K562 (cell line): ENCODE measurements around the gene CPNE2. TPM values are rescaled to one million over a fixed set of nuclear protein-coding genes. Genes with fewer than 3 reads are reported as not detected.
A peak's percentile ranks its signal among the peaks of the same experiment; 100 is the strongest.

Experiments
- ATAC-seq: fragments of 200-7000 bp; cut with Tn5 transposase; 3 replicates; pipeline ENCODE4 v1.9.1; 2020; ENCODE audit warnings: moderate library complexity
- BruUV-seq: library from RNA; stranded (reverse); fragments of 400-500 nt; replicated peaks from 2 replicates; lab custom pipeline; 2021; lab: Mats Ljungman, UMichigan
- CTCF ChIA-PET: fragments of 300-600 bp; formaldehyde crosslinking; extraction: SDS; loops from one replicate; lab custom pipeline; 2021; ENCODE audit warnings: low intra/inter-chr PET ratio; lab: Yijun Ruan, JAX
- POLR2A ChIA-PET: fragments of 300-600, 350-650 bp; sonication (Branson Sonifier 250); formaldehyde crosslinking; extraction: SDS; loops from one replicate; lab custom pipeline; 2021; ENCODE audit warnings: antibody characterized with exemption, inconsistent platforms; lab: Yijun Ruan, JAX
- DNase-seq, 4 experiments: peaks; one replicate each; pipeline versions ENCODE4 v3.0.0 to v3.0.0-alpha.2; 2011 to 2018; ENCODE audit warnings: low spot score in 3 of 4, mixed read lengths in 3 of 4; ENCODE audit errors: extremely low read depth in 1 of 4
- FAIRE-seq: peaks from 2 replicates; lab custom pipeline; 2011; peaks lifted over from hg19 to GRCh38; lab: Jason Lieb, UNC
- H2AFZ ChIP-seq: 2 replicates; pipeline ENCODE4 v1.6.0; 2011; ENCODE audit warnings: low read depth, low read length, control low read depth, inconsistent platforms
- H3K27ac ChIP-seq: fragments of 200-600 bp; 3 replicates; pipeline ENCODE4 v1.8.0; 2011; ENCODE audit warnings: low read depth, mild to moderate bottlenecking, control low read depth, inconsistent platforms, low read length, moderate library complexity, mixed read lengths; ENCODE audit errors: extremely low read depth
- H3K27me3 ChIP-seq, 2 experiments: fragments of 300-600 bp in 1 of 2; 2 replicates in 1 of 2; 3 replicates in 1 of 2; pipeline versions ENCODE4 v1.6.0 to v1.8.0; 2011; ENCODE audit warnings: inconsistent platforms in 2 of 2, low read length in 2 of 2, mild to moderate bottlenecking in 1 of 2, mixed read lengths in 1 of 2, moderate library complexity in 1 of 2; ENCODE audit not compliant: control insufficient read depth in 2 of 2, insufficient read depth in 2 of 2
- H3K36me3 ChIP-seq: fragments of 300-600 bp; 3 replicates; pipeline ENCODE4 v1.8.0; 2011; ENCODE audit warnings: mild to moderate bottlenecking, low read length, inconsistent platforms; ENCODE audit not compliant: control insufficient read depth, insufficient read depth
- H3K4me1 ChIP-seq, 2 experiments: fragments of 200-600 bp in 1 of 2; replicated peaks in 1 of 2; 2 replicates in 1 of 2; 3 replicates in 1 of 2; pipeline versions ENCODE4 v1.5.1 to v1.8.0; 2011; ENCODE audit warnings: inconsistent platforms in 2 of 2, low read length in 2 of 2, mild to moderate bottlenecking in 1 of 2, mixed read lengths in 1 of 2, moderate library complexity in 1 of 2; ENCODE audit not compliant: control insufficient read depth in 2 of 2, insufficient read depth in 2 of 2
- H3K4me2 ChIP-seq: 2 replicates; pipeline ENCODE4 v1.6.1; 2011; ENCODE audit warnings: low read length, control low read depth, inconsistent platforms, mixed read lengths; ENCODE audit not compliant: insufficient read depth
- H3K4me3 ChIP-seq: fragments of 200-600 bp; sonication (generic), shearing (Covaris generic); 2 replicates; pipeline ENCODE4 v1.5.1; 2016; ENCODE audit warnings: control low read depth, inconsistent platforms
- H3K79me2 ChIP-seq: fragments of 200-600 bp; 3 replicates; pipeline ENCODE4 v1.8.0; 2011; ENCODE audit warnings: low read length, inconsistent platforms; ENCODE audit not compliant: control insufficient read depth, insufficient read depth
- H3K9ac ChIP-seq, 2 experiments: 2 replicates each; pipeline versions ENCODE4 v1.6.0 to v1.6.1; 2011; ENCODE audit warnings: low read depth in 2 of 2, low read length in 2 of 2, control low read depth in 1 of 2, inconsistent platforms in 1 of 2, mild to moderate bottlenecking in 1 of 2, mixed read lengths in 1 of 2; ENCODE audit not compliant: insufficient read depth in 1 of 2
- H3K9me1 ChIP-seq: one replicate; pipeline ENCODE4 v1.6.0; 2011; ENCODE audit warnings: inconsistent platforms, mild to moderate bottlenecking, low read length, moderate library complexity; ENCODE audit not compliant: control insufficient read depth, insufficient read depth
- H3K9me3 ChIP-seq: replicated peaks from 2 replicates; pipeline ENCODE4 v1.5.1; 2011; ENCODE audit warnings: low read depth, low read length, inconsistent platforms; ENCODE audit not compliant: control insufficient read depth, insufficient read depth
- H4K20me1 ChIP-seq: replicated peaks from 2 replicates; pipeline ENCODE4 v1.6.1; 2011; ENCODE audit warnings: low read length, inconsistent platforms, mixed read lengths; ENCODE audit not compliant: control insufficient read depth, insufficient read depth
- ATF7 ChIP-seq: fragments of 450-650 bp; IDR thresholded peaks from 2 replicates; pipeline ENCODE4 v1.7.1; 2014; ENCODE audit warnings: mild to moderate bottlenecking, moderate library complexity
- CBFA2T3 ChIP-seq: fragments of 450-650 bp; IDR thresholded peaks from 2 replicates; pipeline ENCODE4 v1.6.1; 2017
- CBFB ChIP-seq: sonication (generic); formaldehyde crosslinking; IDR thresholded peaks from 2 replicates; pipeline ENCODE4 v1.4.0; 2020; ENCODE audit warnings: mild to moderate bottlenecking, missing genetic modification reagents
- CBX1 ChIP-seq: sonication (generic); IDR thresholded peaks from 2 replicates; pipeline ENCODE4 v1.6.1; 2016; ENCODE audit warnings: antibody characterized with exemption, low read depth, mild to moderate bottlenecking
- ELF2 ChIP-seq: fragments of 250-450 bp; sonication (Bioruptor Pico); IDR thresholded peaks from 2 replicates; pipeline ENCODE4 v1.5.0; 2021; ENCODE audit warnings: mild to moderate bottlenecking
- ESRRB ChIP-seq: fragments of 250-450 bp; sonication (Bioruptor Pico); IDR thresholded peaks from 2 replicates; pipeline ENCODE4 v1.5.0; 2020; ENCODE audit warnings: mild to moderate bottlenecking, moderate library complexity, borderline replicate concordance
- GTF2E2 ChIP-seq: fragments of 200-800 bp; sonication (Bioruptor generic); IDR thresholded peaks from 2 replicates; pipeline ENCODE4 v1.6.1; 2016; ENCODE audit warnings: missing genetic modification characterization, missing compliant biosample characterization
- HDAC3 ChIP-seq: fragments of 450-650 bp; IDR thresholded peaks from 2 replicates; pipeline ENCODE4 v1.6.1; 2018; ENCODE audit warnings: borderline replicate concordance, mild to moderate bottlenecking, moderate library complexity; ENCODE audit not compliant: partially characterized antibody
- HNRNPH1 ChIP-seq: fragments of 200-400 bp; formaldehyde crosslinking; optimal IDR thresholded peaks from 2 replicates; pipeline ENCODE3; 2017; ENCODE audit warnings: low read depth, mild to moderate bottlenecking, low read length, moderate library complexity
- IFI16 ChIP-seq: fragments of 250-450 bp; sonication (Bioruptor Pico); IDR thresholded peaks from 2 replicates; pipeline ENCODE4 v2.1.2; 2022; ENCODE audit warnings: mild to moderate bottlenecking, inconsistent platforms
- MEF2D ChIP-seq: conservative IDR thresholded peaks from 2 replicates; pipeline ENCODE4 v1.6.1; 2016; ENCODE audit warnings: low read depth, missing genetic modification characterization, missing compliant biosample characterization
- PHF21A ChIP-seq: fragments of 450-650 bp; IDR thresholded peaks from 2 replicates; pipeline ENCODE4 v1.6.1; 2017; ENCODE audit warnings: low read depth, borderline replicate concordance
- PRMT5 ChIP-seq: sonication (generic); formaldehyde crosslinking; IDR thresholded peaks from 2 replicates; pipeline ENCODE4 v1.5.0; 2020; ENCODE audit warnings: missing genetic modification reagents
- XRCC5 ChIP-seq: fragments of 200-400 bp; formaldehyde crosslinking; IDR thresholded peaks from 2 replicates; pipeline ENCODE4 v1.6.1; 2017; ENCODE audit warnings: low read depth, mild to moderate bottlenecking, low read length
- ZNF121 ChIP-seq: sonication (generic); formaldehyde crosslinking; conservative IDR thresholded peaks from 2 replicates; pipeline ENCODE4 v1.8.0; 2022; ENCODE audit warnings: missing genetic modification reagents
- ZNF197 ChIP-seq: fragments of 200-800 bp; sonication (Bioruptor generic); IDR thresholded peaks from 2 replicates; pipeline ENCODE4 v1.6.1; 2016; ENCODE audit warnings: low read depth, missing genetic modification characterization, missing compliant biosample characterization
- ZNF75A ChIP-seq: fragments of 450-650 bp; formaldehyde crosslinking; IDR thresholded peaks from 2 replicates; pipeline ENCODE4 v1.4.0; 2020; ENCODE audit warnings: mild to moderate bottlenecking
- WGBS: fragments of 100-300 bp; shearing (Covaris generic); methylation state at CpG from one replicate; pipeline ENCODE4 v1.1.6; 2016; ENCODE audit warnings: low coverage, mixed read lengths; ENCODE audit not compliant: insufficient coverage; ENCODE audit errors: missing lambda C conversion rate; 5-methylcytosine and 5-hydroxymethylcytosine counted together
- in situ Hi-C: fragments of 300-500 bp; cut with MboI; formaldehyde crosslinking; loops from 4 replicates; pipeline ENCODE4 v1.15.0; 2018; ENCODE audit warnings: inconsistent platforms, mixed read lengths
- intact Hi-C: fragments of 100-400 bp; cut with micrococcal nuclease; formaldehyde crosslinking; loops from 2 replicates; pipeline ENCODE4 v1.14.2; 2022
- polyA plus RNA-seq, 8 experiments: library from polyadenylated mRNA; depleted of rRNA in 4 of 8; stranded (reverse) in 5 of 8; unstranded in 3 of 8; fragments of >200 nt; fragmentation: Nextera tagmentation in 2 of 8; fragmentation: Illumina TruSeq in 1 of 8; extraction: Ambion mirVana in 2 of 8; extraction: Trizol in 1 of 8; gene quantifications; 2 replicates each; pipeline versions ENCODE4 v1.2.1 to v1.2.3, GENCODE V29; 2011 to 2014; ENCODE audit warnings: inconsistent platforms in 1 of 8, missing spikeins in 1 of 8
- total RNA-seq, 7 experiments: library from RNA; depleted of rRNA in 6 of 7; stranded (reverse); fragments of >200 nt in 6 of 7; fragmentation: Illumina TruSeq in 2 of 7; extraction: Trizol in 2 of 7; gene quantifications; 2 replicates each; pipeline versions ENCODE4 v1.2.1 to v1.2.3, GENCODE V29; 2011 to 2021; ENCODE audit warnings: low replicate concordance in 1 of 7
- TF ChIP-seq, protein P1 (sequence below): fragments of 450-650 bp; IDR thresholded peaks from 2 replicates; pipeline ENCODE4 v1.7.0; 2016; ENCODE audit warnings: borderline replicate concordance
- TF ChIP-seq, protein P2 (sequence below): sonication (generic); formaldehyde crosslinking; IDR thresholded peaks from 2 replicates; pipeline ENCODE4 v1.8.0; 2023; ENCODE audit warnings: missing genetic modification reagents, mild to moderate bottlenecking, borderline replicate concordance

Gene CPNE2
- total and polyA plus RNA-seq, 9 of the 15 experiments (the other 6 are each of a cell fraction or from before 2014, with no cell fraction given), result 3.0 to 13.9 (median 8.6) TPM

DNA sequence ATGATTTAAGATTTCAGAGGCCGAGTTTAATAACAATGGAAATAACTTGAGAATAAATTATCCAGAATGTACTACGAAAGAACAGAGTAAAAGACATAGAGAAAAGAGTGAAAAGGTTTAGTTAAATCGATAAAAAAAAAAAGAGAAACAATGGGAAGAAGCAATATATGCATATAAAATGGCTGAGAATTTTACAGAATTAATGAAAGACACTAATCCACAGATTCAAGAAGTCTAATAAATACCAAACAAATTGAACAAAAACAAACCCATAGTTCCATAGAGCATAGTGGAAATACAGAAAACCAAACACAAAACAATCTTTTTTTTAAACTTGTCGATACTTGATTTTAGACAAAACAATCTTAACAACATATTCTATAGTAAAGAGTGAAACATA is 91.7 kb downstream of the CPNE2 start:
- 66% methylated on average over 4 of the region's 4 CpGs for WGBS
- Histone ChIP-seq H3K79me2 (peaks cover 89% of the 10 kb centered on the region), H3K4me2 (peak overlapping the region; percentile 84), H3K4me3 (no peak overlapping the region), H4K20me1 (no peaks in the 10 kb centered on the region), H3K27ac (no peak overlapping the region), H3K4me1 (peaks cover 6 to 9% of the 10 kb centered on the region in 2 experiments)
- intact Hi-C loops (no loop called here), in situ Hi-C loops (no loop called here)
- ATAC-seq, result no peak
- BruUV-seq, result no TSS peak
- POLR2A ChIA-PET, result no interaction called here
- CTCF ChIA-PET, result no interaction called here
- no peak for TF ChIP-seq CBFA2T3
- TF ChIP-seq CBFB (CRISPR knock-in tag), result no peak
- TF ChIP-seq, protein P1, sequence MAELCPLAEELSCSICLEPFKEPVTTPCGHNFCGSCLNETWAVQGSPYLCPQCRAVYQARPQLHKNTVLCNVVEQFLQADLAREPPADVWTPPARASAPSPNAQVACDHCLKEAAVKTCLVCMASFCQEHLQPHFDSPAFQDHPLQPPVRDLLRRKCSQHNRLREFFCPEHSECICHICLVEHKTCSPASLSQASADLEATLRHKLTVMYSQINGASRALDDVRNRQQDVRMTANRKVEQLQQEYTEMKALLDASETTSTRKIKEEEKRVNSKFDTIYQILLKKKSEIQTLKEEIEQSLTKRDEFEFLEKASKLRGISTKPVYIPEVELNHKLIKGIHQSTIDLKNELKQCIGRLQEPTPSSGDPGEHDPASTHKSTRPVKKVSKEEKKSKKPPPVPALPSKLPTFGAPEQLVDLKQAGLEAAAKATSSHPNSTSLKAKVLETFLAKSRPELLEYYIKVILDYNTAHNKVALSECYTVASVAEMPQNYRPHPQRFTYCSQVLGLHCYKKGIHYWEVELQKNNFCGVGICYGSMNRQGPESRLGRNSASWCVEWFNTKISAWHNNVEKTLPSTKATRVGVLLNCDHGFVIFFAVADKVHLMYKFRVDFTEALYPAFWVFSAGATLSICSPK, result no peak
- no peak for TF ChIP-seq PRMT5 (CRISPR knock-in tag)
- TF ChIP-seq ZNF121 (CRISPR knock-in tag), result no peak
- no peak for TF ChIP-seq XRCC5
- no peak for TF ChIP-seq ATF7
- no peak for TF ChIP-seq MEF2D (tag)
- TF ChIP-seq PHF21A, result no peak
- TF ChIP-seq ZNF75A (CRISPR knock-in tag), result no peak
- no peak for TF ChIP-seq HDAC3
- no peak for TF ChIP-seq CBX1
- TF ChIP-seq, protein P2, sequence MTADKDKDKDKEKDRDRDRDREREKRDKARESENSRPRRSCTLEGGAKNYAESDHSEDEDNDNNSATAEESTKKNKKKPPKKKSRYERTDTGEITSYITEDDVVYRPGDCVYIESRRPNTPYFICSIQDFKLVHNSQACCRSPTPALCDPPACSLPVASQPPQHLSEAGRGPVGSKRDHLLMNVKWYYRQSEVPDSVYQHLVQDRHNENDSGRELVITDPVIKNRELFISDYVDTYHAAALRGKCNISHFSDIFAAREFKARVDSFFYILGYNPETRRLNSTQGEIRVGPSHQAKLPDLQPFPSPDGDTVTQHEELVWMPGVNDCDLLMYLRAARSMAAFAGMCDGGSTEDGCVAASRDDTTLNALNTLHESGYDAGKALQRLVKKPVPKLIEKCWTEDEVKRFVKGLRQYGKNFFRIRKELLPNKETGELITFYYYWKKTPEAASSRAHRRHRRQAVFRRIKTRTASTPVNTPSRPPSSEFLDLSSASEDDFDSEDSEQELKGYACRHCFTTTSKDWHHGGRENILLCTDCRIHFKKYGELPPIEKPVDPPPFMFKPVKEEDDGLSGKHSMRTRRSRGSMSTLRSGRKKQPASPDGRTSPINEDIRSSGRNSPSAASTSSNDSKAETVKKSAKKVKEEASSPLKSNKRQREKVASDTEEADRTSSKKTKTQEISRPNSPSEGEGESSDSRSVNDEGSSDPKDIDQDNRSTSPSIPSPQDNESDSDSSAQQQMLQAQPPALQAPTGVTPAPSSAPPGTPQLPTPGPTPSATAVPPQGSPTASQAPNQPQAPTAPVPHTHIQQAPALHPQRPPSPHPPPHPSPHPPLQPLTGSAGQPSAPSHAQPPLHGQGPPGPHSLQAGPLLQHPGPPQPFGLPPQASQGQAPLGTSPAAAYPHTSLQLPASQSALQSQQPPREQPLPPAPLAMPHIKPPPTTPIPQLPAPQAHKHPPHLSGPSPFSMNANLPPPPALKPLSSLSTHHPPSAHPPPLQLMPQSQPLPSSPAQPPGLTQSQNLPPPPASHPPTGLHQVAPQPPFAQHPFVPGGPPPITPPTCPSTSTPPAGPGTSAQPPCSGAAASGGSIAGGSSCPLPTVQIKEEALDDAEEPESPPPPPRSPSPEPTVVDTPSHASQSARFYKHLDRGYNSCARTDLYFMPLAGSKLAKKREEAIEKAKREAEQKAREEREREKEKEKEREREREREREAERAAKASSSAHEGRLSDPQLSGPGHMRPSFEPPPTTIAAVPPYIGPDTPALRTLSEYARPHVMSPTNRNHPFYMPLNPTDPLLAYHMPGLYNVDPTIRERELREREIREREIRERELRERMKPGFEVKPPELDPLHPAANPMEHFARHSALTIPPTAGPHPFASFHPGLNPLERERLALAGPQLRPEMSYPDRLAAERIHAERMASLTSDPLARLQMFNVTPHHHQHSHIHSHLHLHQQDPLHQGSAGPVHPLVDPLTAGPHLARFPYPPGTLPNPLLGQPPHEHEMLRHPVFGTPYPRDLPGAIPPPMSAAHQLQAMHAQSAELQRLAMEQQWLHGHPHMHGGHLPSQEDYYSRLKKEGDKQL (CRISPR knock-in tag), result no peak
- TF ChIP-seq ELF2 (CRISPR knock-in tag), result no peak
- no peak for TF ChIP-seq HNRNPH1
- no peak for TF ChIP-seq IFI16 (CRISPR knock-in tag)
- no peak for TF ChIP-seq GTF2E2 (tag)
- no peak for TF ChIP-seq ZNF197 (CRISPR knock-in tag)
- TF ChIP-seq ESRRB (CRISPR knock-in tag), result no peak
- TF ChIP-seq, all 486 proteins: peak for 0
- Histone ChIP-seq H2AFZ (no peak overlapping the region), H3K9me3 (no peaks in the 10 kb centered on the region), H3K36me3 (peaks cover 2% of the 10 kb centered on the region; the same call in 1 of the 3 replicates), H3K9me1 (no peaks in the 10 kb centered on the region), H3K27me3 (no peaks in the 10 kb centered on the region), H3K9ac (no peak overlapping the region; a peak in 1 of 4 replicates)
- DNase-seq (no peak), FAIRE-seq (no peak)
